Heart right ventricle (tissue), 16 donors: ENCODE results near the gene ASCL5. TPM values are rescaled to one million over a fixed set of nuclear protein-coding genes. Genes with fewer than 3 reads are reported as not detected.

Experiments
- ATAC-seq, 8 donors: fragments of 200-7000 bp; cut with Tn5 transposase; one replicate each; pipeline ENCODE4 v1.9.1; 2020; ENCODE audit warnings: mild to moderate bottlenecking in 8 of 8, moderate library complexity in 8 of 8, moderate number of reproducible peaks in 1 of 8
- DNase-seq, 2 donors: peaks; one replicate each; pipeline ENCODE4 v3.0.0-alpha.2; 2020
- H3K27ac ChIP-seq, 10 donors: fragments of 200-600 bp; sonication (generic) in 2 of 10; one replicate each; pipeline versions ENCODE4 v1.5.0 to v1.8.0; 2020 to 2022; ENCODE audit warnings: mild to moderate bottlenecking in 3 of 10
- H3K27me3 ChIP-seq, 7 donors: fragments of 200-600 bp; one replicate each; pipeline ENCODE4 v1.8.0; 2021 to 2022; ENCODE audit warnings: mild to moderate bottlenecking in 2 of 7
- H3K36me3 ChIP-seq, 9 donors: fragments of 200-600 bp; sonication (generic) in 1 of 9; one replicate each; pipeline versions ENCODE4 v1.5.0 to v1.8.0; 2020 to 2022; ENCODE audit warnings: mild to moderate bottlenecking in 2 of 9
- H3K4me1 ChIP-seq, 9 donors: fragments of 200-600 bp; sonication (generic) in 1 of 9; one replicate each; pipeline versions ENCODE4 v1.5.0 to v1.8.0; 2020 to 2022; ENCODE audit warnings: mild to moderate bottlenecking in 4 of 9
- H3K4me3 ChIP-seq, 10 donors: fragments of 200-600 bp; sonication (generic) in 2 of 10; one replicate each; pipeline versions ENCODE4 v1.5.0 to v1.8.0; 2020 to 2022; ENCODE audit warnings: mild to moderate bottlenecking in 7 of 10, moderate library complexity in 2 of 10
- H3K9me3 ChIP-seq, 11 donors: fragments of 200-600 bp in 10 of 11; sonication (generic) in 2 of 11; one replicate each; pipeline versions ENCODE4 v1.5.0 to v1.8.0; 2013 to 2022; ENCODE audit warnings: mild to moderate bottlenecking in 2 of 11, control low read depth in 1 of 11, moderate library complexity in 1 of 11
- WGBS, 2 donors: extraction: QIAGEN DNeasy Blood & Tissue Kit; methylation state at CpG; one replicate each; pipeline ENCODE4 v1.1.7; 2013; ENCODE audit warnings: inconsistent platforms in 1 of 2; 5-methylcytosine and 5-hydroxymethylcytosine counted together
- intact Hi-C, 10 donors: fragments of 100-400 bp; cut with DNase I; formaldehyde crosslinking; loops; one replicate each; pipeline versions ENCODE4 v1.11.1 to v1.14.2; 2022
- polyA plus RNA-seq, 2 donors: library from polyadenylated mRNA; stranded (reverse); fragments of 200-250 nt; gene quantifications; one replicate each; pipeline ENCODE4 v1.2.3, GENCODE V29; 2013
- total RNA-seq, 10 donors: library from RNA; stranded (reverse); fragmentation: NEBNext Ultra II Directional in 3 of 10; extraction: Animal tissue kit (Norgen Biotek cat#: 25700) in 3 of 10; gene quantifications; one replicate each; pipeline versions ENCODE4 v1.2.1 to v1.2.4, GENCODE V29; 2021 to 2023
- TF ChIP-seq, protein P1 (sequence below), 9 donors: fragments of 200-600 bp; sonication (generic) in 2 of 9; IDR thresholded peaks; one replicate each; pipeline versions ENCODE4 v1.5.0 to v1.8.0; 2021 to 2022; ENCODE audit warnings: antibody characterized with exemption in 9 of 9, mild to moderate bottlenecking in 5 of 9, moderate library complexity in 1 of 9
- donor health status: Arrhythmogenic right ventricular cardiomyopathy.
- donor health status: ischemic (EF 13 %, LVEDD 7.1; RV severe dilation, severe dysfunction).
- donor health status: healthy with polysubstance abuse.
- donor health status: DM: no; HTN: yes; CAD: no.
- donor health status: DM: no; HTN: no; CAD: no.
- donor health status: ischemic (EF 25% LVEDD 6.9; RV normal size, moderate dysfunction).
- donor health status: ischemic (EF 25% LVEDD 5.7; RV mildly dilated, moderate dysfunction).
- donor health status: healthy.
- donor health status: DM: yes; HTN: yes; CAD: no.
- donor health status: Ischemic cardiomyopathy.
- donor health status: ischemic (EF 35%, LVEDD 5.7; RV mildly dilated, moderate dysfunction).
- donor health status: nonischemic (EF 11% LVEDD 7.7; RV severe dilation, severe dysfunction).
- donor health status: DM: yes; HTN: yes; CAD: no.
- donor health status: PGD.
- donor health status: ischemic (EF 29% LVEDD 5.4; RV normal size, mild dysfunction).
- donor health status: nonischemic (EF 23%, LVEDD 6.1; RV moderate dilation, normal function).

ASCL5 gene
- total and polyA plus RNA-seq, 12 donors = not detected

DNA sequence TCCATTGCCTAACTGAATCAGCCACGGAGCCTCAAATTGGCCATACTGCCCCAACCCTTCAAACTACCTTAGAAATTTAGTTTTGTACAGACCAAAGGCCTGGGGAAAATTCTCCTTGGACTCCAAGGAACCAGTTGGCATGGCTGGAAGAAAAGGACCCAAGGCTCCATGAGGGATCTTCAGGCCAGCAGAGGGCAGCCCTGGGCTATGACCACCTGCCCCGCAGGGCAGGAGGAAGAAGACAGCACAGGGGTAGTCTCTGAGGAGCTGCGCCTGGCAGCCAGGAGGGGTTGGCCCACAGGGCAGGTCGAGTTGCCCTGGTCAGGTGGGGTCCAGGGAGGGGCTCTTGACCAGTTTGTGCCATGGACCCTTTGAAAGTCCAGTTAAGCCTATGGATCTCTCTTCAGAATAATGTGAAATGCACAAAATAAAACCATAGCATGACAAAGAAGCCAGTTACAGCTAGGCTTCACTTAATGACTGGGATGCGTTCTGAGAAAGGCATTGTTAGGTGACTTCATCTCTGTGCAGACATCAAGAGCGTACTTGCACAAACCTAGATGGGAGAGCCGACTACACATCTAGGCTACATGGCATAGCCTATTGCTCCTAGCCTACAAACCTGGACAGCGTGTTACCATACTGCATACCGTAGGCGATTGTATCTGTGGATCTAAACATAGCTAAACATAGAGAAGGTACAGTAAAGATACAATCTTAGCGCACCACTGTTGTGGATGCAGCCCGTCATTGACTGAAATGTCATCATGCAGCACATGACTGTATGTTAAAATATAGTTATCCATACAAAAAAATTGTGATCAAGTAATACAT lies 40.9 kb downstream of the ASCL5 start:
- Histone ChIP-seq H3K9me3 (no peaks in the 10 kb centered on the region), H3K27ac (no peak overlapping the region), H3K27me3 (peaks cover 0 to 34% (median 5%) of the 10 kb centered on the region in 7 donors), H3K4me3 (no peak overlapping the region), H3K4me1 (peaks cover 0 to 5% (median 0%) of the 10 kb centered on the region in 9 donors), H3K36me3 (no peaks in the 10 kb centered on the region)
- ATAC-seq = peak; percentile 49 to 76 (median 63)
- peak; percentile 17 to 44 for DNase-seq
- intact Hi-C loops = loop anchor here in 3 of 10 donors (5.0 to 10.0 kb wide), 2 partner anchors 136 to 139 kb away; no protein-coding TSS in a partner anchor
- WGBS, 2 donors = 79 to 80% methylated on average over 12 of the region's 12 CpGs
- TF ChIP-seq, protein P1, sequence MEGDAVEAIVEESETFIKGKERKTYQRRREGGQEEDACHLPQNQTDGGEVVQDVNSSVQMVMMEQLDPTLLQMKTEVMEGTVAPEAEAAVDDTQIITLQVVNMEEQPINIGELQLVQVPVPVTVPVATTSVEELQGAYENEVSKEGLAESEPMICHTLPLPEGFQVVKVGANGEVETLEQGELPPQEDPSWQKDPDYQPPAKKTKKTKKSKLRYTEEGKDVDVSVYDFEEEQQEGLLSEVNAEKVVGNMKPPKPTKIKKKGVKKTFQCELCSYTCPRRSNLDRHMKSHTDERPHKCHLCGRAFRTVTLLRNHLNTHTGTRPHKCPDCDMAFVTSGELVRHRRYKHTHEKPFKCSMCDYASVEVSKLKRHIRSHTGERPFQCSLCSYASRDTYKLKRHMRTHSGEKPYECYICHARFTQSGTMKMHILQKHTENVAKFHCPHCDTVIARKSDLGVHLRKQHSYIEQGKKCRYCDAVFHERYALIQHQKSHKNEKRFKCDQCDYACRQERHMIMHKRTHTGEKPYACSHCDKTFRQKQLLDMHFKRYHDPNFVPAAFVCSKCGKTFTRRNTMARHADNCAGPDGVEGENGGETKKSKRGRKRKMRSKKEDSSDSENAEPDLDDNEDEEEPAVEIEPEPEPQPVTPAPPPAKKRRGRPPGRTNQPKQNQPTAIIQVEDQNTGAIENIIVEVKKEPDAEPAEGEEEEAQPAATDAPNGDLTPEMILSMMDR (IDR thresholded peaks at IDR 0.05) = peak in 8 of 9 donors; percentile 14 to 61 (median 55)

DNA sequence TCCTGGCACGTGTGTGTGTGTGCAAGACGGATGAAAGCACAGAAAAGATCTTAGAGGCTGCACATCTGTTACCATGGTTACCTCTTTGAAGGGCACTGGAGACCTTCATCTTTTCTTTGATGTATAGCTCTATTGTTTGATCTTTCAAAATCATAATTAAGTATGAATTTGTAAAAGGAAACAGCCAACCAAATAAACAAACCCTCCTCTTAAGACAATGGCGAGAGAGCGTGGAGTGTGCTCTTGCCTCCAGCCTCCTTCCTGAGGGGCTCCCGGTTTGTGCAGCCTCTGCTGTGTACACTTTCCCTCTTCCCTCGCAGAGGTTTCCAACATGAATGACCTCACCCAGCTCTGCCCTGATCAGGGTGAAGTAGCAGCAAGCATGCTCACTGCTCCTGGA lies 42.7 kb downstream of the ASCL5 start:
- no peak for DNase-seq
- Histone ChIP-seq H3K9me3 (no peaks in the 10 kb centered on the region), H3K4me1 (peaks cover 0 to 5% (median 0%) of the 10 kb centered on the region in 9 donors), H3K27ac (no peak overlapping the region), H3K4me3 (no peak overlapping the region), H3K36me3 (no peaks in the 10 kb centered on the region), H3K27me3 (peaks cover 0 to 31% (median 5%) of the 10 kb centered on the region in 7 donors)
- WGBS, 2 donors = 48 to 55% methylated on average over 6 of the region's 6 CpGs
- ATAC-seq = no peak
- intact Hi-C loops = loop anchor here in 1 of 10 donors (10.0 kb wide), 1 partner anchor 141 kb away; no protein-coding TSS in a partner anchor
- TF ChIP-seq, protein P1 (IDR thresholded peaks at IDR 0.05) = no peak

DNA sequence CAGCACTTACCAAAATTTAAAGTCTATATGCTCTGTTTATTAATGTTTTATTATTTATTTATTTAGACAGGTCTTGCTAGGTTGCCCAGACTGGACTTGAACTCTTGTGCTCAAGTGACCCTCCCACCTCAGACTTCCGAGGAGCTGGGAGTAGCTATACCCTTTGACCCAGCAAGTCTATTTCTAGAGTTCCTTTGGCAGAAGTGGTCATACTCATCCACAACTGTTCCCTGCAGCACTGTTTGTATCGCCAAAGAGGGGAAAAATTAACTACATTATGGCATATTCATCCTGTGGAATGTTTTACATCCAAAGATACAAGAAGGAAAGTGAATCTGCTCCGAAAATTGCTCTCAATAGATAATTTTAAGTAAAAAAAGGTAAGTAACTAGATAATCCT lies 43.2 kb downstream of the ASCL5 start:
- intact Hi-C loops = loop anchor here in 1 of 10 donors (10.0 kb wide), 1 partner anchor 141 kb away; no protein-coding TSS in a partner anchor
- ATAC-seq = no peak
- Histone ChIP-seq H3K27ac (no peak overlapping the region), H3K9me3 (no peaks in the 10 kb centered on the region), H3K4me1 (peaks cover 0 to 5% (median 0%) of the 10 kb centered on the region in 9 donors), H3K36me3 (no peaks in the 10 kb centered on the region), H3K27me3 (peaks cover 0 to 30% (median 5%) of the 10 kb centered on the region in 7 donors), H3K4me3 (no peak overlapping the region)
- DNase-seq = no peak
- TF ChIP-seq, protein P1 (IDR thresholded peaks at IDR 0.05) = no peak
- WGBS, 2 donors = 64% methylated on average over 3 of the region's 3 CpGs

DNA sequence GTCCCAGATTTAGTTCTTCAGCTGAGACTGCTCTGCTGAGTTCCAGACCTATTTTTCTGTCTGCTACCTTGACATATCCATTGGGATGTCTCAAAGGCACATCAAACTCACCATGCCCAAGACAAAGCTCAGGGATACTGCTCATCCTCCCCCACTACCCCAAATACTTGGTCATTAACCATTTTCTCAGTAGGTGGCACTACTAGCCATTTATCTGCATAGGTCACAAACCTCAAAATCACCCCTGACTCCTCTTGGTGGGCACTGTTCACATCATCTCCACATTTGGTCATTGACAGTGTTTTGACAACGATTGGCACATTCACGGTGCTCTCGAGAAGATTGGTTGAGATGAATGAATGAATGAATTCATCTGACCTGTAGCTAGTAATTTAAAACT lies 46.8 kb downstream of the ASCL5 start:
- intact Hi-C loops = loop anchor here in 1 of 10 donors (10.0 kb wide), 1 partner anchor 145 kb away; no protein-coding TSS in a partner anchor
- H3K27ac ChIP-seq = no peak overlapping the region

More for the DNA sequence above, 46.8 kb downstream of the ASCL5 start:
- Histone ChIP-seq H3K4me3 (no peak overlapping the region), H3K9me3 (no peaks in the 10 kb centered on the region), H3K27me3 (peaks cover 0 to 15% (median 0%) of the 10 kb centered on the region in 7 donors), H3K4me1 (peaks cover 0 to 5% (median 0%) of the 10 kb centered on the region in 9 donors), H3K36me3 (no peaks in the 10 kb centered on the region)
- TF ChIP-seq, protein P1 (IDR thresholded peaks at IDR 0.05) = no peak
- 92 to 93% methylated on average over 3 of the region's 3 CpGs for WGBS, 2 donors
- no peak for DNase-seq
- ATAC-seq = no peak
